DMS 273 (cell line): ENCODE results near the gene CITED2.
"Not testable (repeated sequence)": the region's sequence is repeated elsewhere in the genome, so short reads cannot be mapped to it uniquely, and the experiment has no call there.

Experiments
- DNase-seq: peaks from one replicate; lab custom pipeline; 2025; ENCODE audit not compliant: unreplicated experiment; lab: John Stamatoyannopoulos, UW

CITED2 gene, protein sequence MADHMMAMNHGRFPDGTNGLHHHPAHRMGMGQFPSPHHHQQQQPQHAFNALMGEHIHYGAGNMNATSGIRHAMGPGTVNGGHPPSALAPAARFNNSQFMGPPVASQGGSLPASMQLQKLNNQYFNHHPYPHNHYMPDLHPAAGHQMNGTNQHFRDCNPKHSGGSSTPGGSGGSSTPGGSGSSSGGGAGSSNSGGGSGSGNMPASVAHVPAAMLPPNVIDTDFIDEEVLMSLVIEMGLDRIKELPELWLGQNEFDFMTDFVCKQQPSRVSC

DNA sequence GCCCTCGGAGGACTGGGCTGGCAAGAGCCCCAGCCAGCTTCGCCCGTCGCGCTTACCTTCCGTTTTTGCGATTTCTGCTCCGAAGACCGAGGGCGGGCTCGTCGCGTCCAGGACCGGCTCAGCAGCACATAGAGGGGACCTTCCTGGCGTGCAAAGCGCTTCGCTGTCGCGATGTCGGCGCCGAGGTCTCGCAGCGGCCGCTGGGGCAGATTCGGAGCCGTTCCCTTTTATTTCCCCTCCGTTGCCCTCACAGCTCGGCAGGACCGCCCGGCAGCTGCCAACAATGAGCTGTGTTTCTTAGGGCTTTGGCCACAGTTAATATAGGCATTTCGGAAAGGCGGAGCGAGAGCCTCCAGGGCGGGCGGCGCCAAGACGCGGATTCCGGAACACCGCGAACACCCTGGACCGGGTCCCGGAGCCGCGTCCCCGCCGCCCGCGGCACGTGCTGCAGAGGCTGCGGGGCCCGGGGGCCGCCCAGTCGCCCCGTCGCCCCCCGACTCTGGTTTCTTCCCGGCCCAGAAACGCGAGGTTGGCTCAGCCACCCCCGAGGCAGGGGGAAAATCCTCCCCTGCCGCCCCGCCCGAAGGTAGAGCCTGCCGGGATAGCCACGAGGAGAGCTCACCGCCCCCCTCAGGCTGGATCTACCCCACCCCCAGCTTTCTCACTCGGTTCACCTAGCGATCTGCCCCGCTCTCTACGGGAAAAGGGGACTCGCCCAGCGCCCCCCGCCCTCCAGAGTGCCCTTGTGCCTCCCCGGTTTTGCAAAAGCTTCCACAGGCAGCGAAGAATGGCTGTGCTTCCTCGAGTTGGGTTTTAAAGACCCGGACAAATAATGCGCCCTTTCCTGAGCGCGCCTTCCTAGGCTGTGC is at the start of gene CITED2:
Gene CITED2 (minus strand): TSS at position 292 of the 869 bp plus-strand sequence. CDS start 704 bp downstream, outside the sequence.
- DNase-seq = peak; percentile 98

DNA sequence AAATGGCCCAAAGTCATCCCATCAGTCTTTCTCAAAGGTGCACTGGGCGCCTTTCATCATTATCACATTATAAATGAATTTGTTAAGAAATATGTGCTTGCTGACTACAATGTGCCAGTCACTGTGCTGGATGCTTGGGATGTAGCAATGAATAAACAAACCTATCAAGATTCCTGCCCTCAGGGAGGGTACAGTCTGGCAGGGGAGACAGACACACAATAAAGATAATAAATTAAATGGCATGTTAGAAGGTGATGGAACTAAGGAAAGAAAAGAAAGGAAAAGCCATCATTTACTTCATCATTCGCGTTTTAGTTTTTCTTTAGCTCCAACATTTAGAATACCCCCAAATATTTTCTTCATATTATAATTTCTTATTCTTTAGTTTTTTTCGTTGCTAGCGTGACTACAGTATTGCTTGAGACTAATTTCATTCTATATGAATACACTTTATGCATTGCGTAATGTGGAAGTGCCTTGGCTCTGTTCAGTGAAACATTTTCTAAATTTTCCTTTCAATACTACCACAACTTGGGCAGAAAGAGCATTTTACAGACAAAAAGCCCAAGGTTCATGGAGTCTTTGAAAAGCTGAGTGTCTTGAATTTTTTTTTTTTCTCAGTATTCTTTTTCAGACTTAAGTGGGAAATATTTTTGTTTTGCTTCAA is 48.7 kb upstream of the CITED2 start:
- no peak for DNase-seq

DNA sequence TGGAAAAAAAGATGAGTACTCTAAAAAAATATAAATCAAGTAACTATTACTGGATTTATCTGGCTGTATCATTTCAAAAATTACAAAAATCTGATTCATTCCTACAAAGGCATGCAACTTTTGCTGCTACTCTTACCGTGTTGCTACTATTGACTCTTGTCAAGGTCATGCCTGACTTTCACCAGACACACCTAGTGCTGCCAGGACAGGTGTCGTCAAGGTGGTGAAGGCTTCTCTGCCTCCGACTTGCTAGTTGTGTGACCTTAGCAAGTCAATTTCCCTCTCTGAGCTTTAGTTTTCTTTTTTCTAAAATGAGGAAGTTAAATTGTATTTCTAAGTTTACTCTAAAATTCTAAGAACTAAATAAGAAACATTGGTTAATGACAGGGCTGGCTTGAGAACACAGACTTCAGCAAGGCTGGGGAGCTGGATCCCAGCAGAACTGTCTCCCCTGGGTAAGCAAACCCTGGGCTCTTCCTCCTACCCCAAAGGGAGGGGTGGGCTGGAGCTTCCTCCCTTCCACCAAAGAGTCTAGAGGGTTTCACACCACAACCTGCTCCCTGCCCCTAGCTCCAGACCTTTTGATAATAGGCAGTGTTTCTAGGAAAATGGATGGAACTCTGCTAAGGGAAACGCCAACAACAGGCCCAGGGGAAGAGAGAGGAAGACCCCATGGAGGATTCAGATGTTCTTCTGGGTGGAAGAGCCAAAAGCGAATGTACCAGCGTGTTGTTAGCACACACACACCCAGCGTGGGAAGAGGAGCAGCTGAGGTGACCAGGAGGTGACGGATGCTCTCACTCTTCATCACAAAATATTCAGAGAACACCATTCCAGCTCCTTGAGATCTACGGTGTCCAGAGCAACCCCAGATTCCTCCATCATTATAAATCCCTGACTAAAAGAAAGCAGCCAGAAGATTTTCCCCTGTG is 47.9 kb upstream of the CITED2 start:
- DNase-seq = no peak

DNA sequence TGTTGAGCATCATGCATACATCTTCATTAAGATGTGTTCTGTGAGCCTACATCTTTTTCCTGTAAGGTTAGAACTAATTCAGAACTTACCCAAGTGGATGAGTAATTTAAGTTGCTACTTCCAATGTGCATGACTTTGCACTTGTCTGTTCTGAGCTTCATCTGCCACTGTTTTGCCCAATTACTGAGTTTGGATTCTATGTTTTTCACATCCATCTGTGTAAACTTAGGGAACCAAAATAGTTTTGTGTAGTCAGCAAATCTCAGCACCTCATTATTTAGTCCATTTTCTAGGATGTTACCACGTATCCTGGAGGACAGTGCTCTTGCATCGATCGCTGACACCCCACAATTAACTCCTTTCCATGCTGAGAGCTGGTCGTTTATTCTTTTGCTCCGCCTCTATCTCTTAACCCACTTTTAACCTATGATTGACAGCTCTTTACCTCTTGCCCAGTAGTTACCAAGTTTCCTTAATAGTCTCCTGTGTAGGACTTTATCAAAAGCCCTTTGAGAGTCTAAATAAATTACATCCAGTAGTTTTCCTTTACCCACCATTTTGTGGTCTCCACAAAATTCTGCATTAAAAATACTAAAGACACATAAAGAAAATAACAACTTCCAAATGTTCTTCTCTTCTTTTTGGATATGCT is 44.2 kb upstream of the CITED2 start:
- no peak for DNase-seq

DNA sequence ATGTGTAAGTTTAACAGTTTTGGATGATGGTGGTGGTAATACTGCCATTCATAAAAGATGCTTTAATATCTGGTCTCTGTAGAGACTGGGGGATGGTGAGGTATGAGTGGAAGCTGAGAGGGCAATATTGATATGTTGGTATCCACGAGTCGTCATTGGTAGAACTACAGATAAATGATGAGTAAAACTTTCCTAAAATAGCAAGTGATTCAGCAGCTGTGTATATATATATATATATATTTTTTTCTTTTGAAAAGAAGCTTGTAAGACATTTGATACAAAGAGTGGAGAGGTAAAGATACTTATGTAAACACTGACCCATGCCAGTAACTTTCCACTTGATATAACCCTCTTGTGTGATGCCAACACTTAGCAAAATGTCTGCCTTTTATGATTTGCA is 41.7 kb upstream of the CITED2 start:
- DNase-seq = no peak

DNA sequence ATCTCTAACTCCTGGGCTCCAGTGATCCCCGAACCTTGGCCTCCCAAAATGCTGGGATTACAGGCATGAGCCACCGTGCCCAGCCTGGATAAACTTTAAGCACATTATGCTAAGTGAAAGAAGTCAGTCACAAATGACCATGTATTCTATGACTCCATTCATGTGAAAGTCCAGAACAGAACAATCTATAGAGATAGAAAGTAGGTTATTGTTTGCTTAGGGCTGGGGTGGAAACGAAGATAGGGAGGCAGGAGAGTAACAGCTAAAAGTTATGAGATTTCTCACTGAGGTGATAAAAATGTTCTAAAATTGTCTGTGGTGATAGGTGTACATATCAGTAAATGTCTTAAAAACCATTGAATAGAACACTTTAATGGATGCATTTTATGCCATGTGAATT is 40.9 kb upstream of the CITED2 start:
- no peak for DNase-seq

DNA sequence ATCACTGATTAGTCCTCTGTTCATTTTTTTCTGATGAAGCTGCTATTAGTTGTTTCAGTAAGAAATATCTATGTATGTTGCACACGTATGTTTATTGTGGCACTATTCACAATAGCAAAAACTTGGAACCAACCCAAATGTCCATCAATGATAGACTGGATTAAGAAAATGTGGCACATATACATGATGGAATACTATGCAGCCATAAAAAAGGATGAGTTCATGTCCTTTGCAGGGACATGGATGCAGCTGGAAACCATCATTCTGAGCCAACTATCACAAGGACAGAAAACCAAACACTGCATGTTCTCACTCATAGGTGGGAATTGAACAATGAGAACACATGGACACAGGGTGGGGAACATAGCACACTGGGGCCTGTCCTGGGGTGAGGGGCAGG is 37.7 kb upstream of the CITED2 start:
- not testable (repeated sequence) for DNase-seq

DNA sequence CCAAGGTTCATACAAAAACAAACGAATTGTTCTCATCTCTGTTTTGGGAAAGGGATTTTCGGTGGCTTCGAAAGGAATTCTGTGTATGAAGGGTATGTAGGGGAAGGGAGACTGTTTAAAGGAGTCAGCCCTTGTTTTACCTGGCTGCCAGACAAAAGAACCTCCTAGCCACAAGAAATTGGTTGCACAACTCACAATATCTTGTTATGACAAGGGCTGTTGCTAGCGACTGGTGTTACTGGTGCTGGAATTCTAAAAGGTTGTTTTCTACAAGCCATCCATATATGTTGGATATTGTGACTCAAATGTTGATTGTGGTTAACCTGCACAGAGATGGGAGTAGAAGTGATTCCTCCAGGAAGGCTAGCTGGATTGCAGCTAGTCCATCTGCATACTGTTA is 34.6 kb upstream of the CITED2 start:
- DNase-seq = no peak

DNA sequence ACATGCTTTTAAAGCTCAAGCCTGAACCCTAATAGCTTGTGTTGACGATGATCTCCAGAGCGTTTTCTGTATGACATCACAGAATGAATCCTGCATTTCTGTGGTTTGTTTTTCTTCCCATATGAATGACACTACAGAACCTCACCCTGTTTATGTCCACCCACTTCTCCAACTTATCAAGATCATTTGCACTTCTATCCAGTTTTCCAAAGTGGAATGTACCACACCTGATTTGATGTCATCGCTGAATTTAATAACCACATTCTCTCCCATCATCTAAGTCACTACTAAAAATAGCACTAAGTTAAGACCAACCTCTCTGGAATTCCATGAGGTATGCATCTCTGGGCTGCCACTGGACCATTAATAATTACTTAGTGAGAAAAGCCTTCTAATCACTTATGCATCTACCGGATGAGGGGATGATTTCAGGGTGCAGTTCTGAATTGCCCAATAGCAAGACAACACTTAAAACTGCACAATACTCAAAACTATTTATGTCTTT is 33.3 kb upstream of the CITED2 start:
- DNase-seq = no peak

DNA sequence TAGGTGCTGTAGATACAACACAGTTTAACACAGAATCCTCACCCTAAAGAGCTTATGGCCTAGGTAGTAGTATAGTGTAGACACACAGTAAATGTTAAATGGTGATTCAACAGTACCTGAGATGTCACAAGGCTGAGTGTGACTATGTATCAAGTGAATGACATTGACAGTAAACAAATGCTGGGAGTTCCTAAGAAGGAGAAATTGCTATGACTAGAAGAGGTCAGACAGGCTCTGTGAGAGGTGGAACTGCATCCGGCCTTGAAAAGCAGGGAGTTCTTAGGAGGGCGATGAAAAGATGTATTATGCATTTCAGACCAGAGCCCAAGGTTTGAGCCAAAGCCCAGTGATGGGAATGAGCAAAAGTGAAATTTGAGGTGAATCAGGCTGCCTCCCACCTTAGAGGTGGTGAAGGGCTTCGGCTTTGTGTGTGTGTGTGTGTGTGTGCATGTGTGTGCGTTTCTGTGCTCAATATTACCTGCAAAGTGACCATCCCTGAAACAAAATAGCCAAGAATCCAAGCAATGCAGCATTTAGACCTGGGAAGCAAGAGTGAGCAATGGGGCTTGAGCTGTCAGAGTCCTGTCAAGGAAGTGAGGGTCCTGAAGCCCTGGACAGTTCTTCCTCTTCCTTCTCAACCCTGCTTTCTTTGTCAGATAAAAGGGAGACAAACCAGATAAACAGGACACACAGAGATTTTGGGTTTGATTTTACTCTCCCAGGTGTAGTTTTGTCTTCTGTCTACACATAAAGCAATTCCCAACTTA is 32.3 kb upstream of the CITED2 start:
- DNase-seq = no peak

DNA sequence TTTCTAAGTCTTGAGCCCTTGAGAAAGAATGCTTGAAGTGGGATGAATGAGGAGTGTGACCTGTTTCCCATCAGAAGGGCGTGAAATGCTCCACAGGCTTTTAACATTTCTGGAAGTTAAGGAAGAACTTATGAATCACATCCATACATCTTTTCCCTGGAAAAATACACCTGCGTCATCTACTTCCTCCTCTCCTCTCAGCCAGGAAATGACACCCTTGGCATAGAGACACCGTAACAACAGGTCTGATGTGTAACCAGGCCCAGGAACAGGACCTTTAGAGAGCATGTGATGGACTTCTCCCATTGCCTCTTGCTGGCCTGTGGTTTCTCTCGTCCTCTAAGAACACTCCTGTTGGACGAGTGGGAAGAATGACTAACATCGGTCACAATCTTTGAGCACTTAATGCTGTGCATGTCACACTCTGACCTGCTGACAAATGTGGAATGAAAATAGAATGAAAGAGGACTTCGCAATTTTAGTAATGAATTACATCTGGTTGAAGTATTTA is 28.5 kb upstream of the CITED2 start:
- DNase-seq = no peak

DNA sequence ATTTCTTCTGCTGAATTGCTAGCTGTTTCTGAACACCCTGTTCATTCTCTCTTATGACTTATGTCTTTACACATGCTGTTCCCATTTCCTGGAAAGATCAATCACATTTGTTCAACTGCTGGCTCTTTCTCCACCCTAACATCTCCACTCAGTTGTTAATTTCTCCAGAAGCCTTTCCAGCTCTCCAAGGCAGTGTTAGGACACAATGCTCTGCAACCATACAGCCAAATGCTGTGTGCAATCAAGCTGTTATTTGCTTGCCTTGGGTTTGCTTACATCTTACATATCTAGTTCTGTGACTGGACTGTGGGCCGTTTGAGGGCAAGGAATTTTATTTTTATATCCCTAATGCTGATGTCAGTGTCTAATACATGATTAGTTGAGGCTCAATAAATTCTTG is 24.2 kb upstream of the CITED2 start:
- DNase-seq = no peak

DNA sequence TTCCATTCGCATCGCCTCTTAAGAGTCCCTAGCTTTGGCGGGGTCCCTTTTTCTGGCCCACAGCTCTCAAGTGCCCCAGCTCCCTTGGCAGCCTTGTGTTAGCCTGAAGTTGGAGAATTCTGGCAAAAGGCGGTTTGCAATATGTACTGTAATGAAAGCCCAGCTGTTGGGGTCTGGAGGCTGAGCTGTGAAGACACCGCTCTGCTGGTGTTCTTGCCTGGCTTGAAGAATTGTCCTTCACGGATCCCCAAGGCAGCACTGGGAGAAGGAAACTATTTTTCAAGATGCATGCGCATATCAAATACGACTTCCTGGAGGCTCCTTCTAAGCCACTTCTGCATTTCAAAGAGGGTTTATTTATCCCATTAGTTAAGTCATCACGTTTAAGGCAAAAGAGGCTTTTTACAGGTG is 21.4 kb upstream of the CITED2 start:
- DNase-seq = no peak

DNA sequence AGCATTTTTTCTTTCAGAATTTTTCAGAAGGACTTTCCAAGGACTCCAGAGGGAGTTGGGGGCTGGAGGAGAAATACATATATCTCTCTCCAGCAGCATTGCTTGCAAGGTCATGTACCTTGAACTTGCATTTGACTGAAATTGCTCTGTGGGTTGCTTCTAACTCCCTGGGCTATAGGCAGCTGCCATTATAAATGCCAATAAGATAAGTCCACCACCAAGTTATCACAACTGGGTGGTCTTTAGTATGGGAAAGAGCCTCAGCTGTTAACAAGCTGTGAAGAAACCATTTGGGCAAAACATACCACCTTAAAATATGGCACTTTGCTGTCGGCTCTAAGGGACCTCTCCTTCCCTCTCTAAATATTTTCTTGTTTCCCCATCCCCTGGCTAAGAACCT is 20.9 kb upstream of the CITED2 start:
- DNase-seq = no peak

DNA sequence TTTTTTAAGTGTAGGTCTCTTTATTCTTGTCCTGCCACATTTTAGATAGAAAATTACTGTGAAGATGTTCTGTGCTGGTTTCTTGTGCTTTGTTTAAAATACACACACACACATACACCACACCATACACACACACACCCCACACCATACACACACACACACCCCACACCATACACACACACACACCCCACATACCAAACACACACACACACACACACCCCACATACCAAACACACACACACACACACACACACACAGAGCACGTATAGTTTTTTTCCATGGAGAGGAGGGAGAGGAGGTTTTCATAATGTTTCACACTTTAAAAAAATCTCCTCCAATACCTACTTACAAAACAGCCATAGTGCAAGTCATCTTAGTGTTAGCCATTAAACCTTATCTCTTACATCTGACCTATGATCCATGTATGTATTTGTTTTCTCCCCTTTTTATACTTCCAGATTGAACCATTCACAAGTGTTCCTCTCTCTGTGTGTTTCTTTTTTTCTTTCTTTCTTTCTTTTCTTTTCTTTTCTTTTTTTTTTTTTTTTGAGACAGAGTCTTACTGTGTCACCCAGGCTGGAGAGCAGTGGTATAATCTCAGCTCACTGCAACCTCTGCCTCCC is 19.7 kb upstream of the CITED2 start:
- DNase-seq = no peak

DNA sequence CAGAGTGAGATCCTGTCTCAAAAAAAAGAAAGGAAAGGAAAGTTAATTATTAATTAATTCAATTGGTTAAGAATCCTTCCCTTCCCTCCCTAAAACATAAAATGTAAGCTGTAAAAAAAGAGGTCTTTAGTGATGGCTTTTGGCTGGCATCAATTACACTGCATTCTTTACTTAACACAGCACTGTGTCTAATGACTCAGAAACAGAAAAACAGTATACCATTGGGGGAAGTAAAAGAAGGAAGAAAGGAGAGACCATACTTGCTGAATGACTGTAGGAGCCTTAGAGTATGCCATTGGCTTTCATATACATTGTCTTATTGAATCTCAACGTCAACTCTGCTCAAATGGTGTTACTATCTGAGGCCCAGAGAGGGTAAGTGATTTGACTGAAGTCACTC is 18.3 kb upstream of the CITED2 start:
- no peak for DNase-seq

DNA sequence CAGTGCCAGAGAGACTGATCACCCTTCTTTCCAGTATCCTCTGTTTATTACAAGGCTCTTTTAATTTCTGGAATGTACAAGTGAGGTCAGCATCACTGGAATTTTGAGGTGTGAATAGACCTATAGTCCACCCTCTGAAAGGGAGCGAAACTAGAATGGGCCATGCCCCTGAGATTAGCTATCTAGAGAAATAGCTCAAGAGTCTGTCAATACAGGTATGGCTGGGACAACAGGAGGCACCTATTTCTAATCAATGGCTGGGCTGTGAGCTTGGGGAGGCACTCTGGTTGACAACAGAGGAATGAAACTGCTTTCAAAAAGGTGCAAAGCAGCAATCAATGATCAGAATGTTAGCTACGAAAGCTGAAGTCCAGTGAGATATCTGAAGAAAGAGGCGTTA is 17.3 kb upstream of the CITED2 start:
- no peak for DNase-seq

DNA sequence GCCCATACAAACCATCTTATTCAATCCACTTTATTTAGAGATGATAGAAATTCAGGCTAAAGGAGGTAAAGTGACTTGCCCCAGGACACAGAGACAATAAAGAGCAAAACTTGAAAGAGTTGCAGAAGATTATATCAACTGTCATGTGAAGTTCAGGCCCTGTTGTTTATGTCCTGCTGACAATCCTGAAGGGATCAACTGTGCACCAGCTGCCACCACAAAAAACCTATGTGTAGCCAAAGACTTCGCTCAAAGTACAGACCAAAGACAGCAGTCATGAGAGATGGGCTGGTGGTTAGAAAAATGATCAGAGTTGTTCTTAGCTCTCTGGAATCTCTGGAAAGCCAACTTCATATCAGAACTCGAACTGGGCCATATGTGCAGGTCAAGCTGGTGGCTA is 16.0 kb upstream of the CITED2 start:
- DNase-seq = no peak

DNA sequence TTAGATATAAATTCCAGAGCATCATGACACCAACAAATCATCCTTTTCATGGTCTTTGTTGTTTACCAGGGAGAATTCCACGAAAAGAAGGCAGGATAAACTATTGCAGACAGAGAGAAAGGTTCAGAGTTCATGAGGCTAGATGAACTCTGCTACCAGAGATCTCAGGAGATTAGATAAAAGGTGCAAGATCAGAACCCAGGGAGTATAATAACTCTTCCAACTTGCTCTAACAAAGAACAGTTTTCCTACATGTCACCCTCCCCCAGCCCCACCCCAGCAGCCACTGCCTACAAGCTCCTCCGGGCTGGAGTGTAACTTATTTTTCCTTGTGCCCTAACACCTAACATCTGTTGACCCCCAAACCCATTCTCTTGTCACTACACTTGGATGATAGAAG is 13.9 kb upstream of the CITED2 start:
- DNase-seq = no peak
